ENCODE results near the gene TSPOAP1.

TSPOAP1 gene

DNA sequence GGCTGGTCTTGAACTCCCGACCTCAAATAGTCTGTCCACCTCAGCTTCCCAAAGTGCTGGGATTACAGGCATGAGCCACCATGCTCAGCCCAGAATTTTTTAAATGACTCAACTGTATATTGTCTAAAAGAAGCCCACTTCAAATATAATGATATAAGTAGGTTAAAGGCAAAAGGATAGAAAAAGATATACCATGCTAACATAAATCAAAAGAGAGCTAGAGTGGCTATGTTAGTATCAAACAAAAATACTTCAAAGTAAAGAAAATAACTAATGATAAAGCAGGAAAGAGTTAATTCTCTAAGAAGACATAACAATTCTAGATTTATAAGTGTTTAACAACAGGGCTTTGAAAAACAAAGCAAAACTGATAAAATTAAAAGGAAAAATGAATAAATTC lies 34.6 kb downstream of the TSPOAP1 start:
- DNase-seq (ENCODE audit: low read depth): no peak
- H3K4me3 ChIP-seq (ENCODE audit: low read depth, low read length): no peak overlapping the region
- TF ChIP-seq, protein P1, sequence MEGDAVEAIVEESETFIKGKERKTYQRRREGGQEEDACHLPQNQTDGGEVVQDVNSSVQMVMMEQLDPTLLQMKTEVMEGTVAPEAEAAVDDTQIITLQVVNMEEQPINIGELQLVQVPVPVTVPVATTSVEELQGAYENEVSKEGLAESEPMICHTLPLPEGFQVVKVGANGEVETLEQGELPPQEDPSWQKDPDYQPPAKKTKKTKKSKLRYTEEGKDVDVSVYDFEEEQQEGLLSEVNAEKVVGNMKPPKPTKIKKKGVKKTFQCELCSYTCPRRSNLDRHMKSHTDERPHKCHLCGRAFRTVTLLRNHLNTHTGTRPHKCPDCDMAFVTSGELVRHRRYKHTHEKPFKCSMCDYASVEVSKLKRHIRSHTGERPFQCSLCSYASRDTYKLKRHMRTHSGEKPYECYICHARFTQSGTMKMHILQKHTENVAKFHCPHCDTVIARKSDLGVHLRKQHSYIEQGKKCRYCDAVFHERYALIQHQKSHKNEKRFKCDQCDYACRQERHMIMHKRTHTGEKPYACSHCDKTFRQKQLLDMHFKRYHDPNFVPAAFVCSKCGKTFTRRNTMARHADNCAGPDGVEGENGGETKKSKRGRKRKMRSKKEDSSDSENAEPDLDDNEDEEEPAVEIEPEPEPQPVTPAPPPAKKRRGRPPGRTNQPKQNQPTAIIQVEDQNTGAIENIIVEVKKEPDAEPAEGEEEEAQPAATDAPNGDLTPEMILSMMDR (conservative IDR thresholded peaks at IDR 0.05; ENCODE audit: low read depth, low read length): no peak

DNA sequence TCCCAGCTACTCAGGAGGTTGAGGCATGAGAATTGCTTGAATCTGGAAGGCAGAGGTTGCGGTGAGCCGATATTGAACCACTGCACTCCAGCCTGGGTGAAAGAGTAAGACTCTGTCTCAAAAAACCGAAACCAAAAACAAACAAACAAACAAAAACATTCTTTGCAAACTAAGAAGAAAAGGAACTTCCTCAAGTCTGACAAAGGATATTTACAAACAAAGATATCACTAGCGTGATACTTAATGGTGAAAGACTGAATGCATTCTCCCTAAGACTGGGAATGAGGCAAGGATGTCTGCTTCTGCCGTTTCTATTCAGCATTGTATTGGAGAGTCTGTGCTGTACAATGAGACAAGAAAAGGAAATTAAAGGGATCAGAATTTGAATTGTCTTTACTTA lies 37.3 kb downstream of the TSPOAP1 start:
- DNase-seq (ENCODE audit: low read depth): no peak
- no peak overlapping the region for H3K4me3 ChIP-seq (ENCODE audit: low read depth, low read length)
- TF ChIP-seq, protein P1 (conservative IDR thresholded peaks at IDR 0.05; ENCODE audit: low read depth, low read length): no peak

DNA sequence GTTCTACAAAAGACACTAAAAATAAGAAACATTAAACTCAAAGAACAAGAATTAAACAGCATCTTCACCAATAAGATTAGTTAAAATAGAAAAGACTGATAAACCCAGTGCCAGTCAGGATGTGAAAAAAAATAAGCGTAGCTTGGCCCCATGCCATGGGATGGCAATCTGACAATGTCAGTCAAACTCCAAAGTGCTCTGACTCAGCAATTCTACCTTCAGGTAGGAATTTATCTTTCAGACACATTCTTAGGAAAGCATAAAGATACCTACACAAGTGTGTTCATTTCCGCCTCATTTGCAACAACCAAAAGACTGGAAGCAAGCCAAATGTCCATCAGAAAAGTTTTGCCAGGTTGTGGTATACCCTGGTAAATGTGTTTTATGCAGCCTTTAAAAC lies 38.7 kb downstream of the TSPOAP1 start:
- TF ChIP-seq, protein P1 (conservative IDR thresholded peaks at IDR 0.05; ENCODE audit: low read depth, low read length): no peak
- DNase-seq (ENCODE audit: low read depth): no peak

DNA sequence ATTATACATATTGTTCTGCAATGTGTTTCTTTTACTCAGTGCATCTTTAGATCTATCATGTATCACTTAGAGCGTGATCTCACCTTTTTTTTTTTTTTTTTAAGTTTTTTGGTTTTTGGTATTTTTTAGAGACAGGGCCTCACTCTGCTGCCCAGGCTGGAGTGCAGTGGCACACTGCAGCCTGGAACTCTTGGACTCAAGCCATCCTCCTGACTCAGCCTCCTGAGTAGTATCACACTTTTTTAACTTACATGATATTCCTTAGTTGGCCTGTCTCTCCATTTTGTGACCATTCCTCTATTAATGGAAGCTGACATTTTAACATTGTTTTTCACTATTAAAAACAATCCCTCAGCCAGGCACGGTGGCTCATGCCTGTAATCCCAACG lies 43.2 kb downstream of the TSPOAP1 start:
- H3K4me3 ChIP-seq (ENCODE audit: low read depth, low read length): no peak overlapping the region
- DNase-seq (ENCODE audit: low read depth): no peak
- TF ChIP-seq, protein P1 (conservative IDR thresholded peaks at IDR 0.05; ENCODE audit: low read depth, low read length): no peak

More for the DNA sequence above, 38.7 kb downstream of the TSPOAP1 start:
- no peak overlapping the region for H3K4me3 ChIP-seq (ENCODE audit: low read depth, low read length)

DNA sequence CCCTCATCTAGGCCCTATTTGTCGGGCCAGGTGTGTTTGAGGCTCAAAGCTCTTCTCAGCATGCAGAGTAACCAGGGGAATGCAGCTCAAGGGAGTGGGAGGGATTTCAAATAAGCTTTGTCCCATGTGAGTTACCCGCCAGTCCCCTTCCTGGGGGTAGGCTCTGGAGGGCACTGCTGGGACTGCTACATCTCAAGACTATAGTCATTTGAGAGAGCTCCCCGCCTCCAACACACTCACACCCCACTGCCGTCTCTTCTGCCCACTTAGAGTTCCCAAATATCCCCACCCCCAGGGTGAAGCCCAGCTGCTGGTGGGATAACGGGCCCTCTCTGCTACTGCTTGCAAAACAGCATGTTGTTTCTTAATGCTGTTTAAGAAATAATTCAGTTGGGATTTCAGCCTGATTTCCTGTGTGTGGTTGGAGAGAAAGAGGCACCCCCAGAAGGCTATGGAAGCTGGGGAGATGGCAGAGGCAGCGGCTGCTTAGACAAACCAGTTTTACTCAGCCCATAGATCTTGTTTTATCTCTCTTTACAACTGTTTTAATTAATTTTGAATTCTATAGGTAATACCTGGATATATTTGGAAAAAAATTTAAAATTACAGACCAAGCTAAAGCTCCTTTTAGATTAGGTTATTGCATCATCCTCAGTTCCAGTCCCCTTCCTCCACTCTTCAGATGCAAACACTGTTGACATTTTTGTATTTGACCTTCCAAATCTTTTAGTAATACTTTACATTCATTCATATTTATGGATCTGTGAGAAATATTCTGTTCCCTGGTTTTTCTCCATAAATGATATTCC lies 43.8 kb downstream of the TSPOAP1 start:
- H3K4me3 ChIP-seq (ENCODE audit: low read depth, low read length): no peak overlapping the region
- TF ChIP-seq, protein P1 (conservative IDR thresholded peaks at IDR 0.05; ENCODE audit: low read depth, low read length): no peak
- no peak for DNase-seq (ENCODE audit: low read depth)

DNA sequence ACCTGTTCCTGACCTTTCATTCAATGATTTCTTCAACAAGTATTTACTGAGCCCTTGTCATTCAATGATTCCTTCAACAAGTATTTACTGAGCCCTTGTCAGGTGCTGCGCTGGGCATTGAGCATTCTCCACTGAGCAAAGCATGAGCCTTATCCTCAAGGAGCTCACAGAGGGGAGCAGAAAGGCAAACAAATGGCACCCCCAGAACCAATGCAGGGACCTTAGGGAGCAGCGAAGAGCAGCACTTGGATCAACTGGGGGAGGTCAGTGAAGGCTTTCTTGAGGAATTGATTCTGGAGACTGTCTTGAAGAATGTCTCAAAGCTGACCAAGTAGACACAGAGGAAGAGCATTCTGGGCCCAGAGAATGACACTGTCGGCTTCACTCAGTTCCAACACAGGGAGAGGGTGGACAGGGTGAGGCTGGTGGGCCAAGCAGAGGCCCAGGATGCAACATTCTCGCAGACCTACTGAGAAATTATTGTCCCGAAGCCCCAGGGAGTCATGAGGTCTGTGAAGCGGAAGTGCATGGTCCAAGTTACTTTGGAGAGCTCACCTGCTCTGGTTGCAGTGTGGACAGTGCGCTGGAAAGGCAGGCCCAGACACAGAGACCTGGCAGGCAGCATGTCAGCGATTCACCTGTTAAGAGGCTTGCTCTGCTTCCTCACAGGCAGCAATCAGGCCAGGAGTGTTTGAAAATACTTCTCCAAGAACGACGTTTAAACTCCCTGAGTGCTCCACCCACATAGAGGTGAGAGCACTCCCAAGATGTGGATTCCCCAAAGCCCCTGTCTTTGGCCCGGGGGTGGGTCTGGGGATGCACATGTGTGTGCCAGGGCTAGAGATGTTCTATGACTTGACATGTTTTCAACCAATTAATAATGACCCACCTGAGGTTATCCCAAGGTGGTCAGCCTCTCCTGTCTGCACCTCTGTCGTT lies 44.7 kb downstream of the TSPOAP1 start:
- TF ChIP-seq, protein P1 (conservative IDR thresholded peaks at IDR 0.05; ENCODE audit: low read depth, low read length): no peak
- no peak for DNase-seq (ENCODE audit: low read depth)
- no peak overlapping the region for H3K4me3 ChIP-seq (ENCODE audit: low read depth, low read length)
